Fibroblast of skin of right biceps (primary cell): ENCODE measurements around the gene CCN2.
"Not testable (repeated sequence)": the region's sequence is repeated elsewhere in the genome, so short reads cannot be mapped to it uniquely, and the experiment has no call there.

Experiments used
- DNase-seq: peaks from one replicate; pipeline ENCODE4 v3.0.0-alpha.2; 2013

Gene CCN2

DNA sequence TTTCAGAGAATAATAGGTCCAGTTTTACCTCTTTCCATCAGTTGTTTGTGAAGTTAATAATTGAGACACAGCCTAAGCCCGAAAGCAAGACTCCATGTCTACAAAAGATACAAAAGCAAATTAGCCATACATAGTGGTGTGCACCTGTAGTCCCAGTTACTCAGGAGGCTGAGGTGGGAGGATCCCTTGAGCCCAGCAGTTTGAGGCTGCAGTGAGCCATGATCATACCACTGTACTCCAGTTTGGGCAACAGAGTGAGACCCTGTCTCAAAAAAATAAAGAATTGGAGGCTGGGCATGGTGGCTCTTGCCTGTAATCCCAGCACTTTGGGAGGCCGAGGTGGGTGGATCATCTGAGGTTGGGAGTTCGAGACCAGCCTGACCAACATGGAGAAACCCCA lies 42.4 kb downstream of the CCN2 start:
- DNase-seq = not testable (repeated sequence)

DNA sequence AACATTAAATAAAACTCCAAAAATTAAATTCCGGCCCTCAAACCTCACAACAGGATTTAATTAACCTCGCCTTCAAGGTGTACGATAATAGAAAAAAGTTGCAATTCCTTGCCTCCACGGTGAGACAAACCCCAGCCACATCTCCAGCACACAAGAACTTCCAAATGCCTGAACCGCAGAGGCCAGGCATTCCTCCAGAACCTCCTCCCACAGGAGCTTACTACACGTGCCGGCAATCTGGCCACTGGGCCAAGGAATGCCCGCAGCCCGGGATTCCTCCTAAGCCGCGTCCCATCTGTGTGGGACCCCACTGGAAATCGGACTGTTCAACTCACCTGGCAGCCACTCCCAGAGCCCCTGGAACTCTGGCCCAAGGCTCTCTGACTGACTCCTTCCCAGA lies 47.4 kb downstream of the CCN2 start:
- DNase-seq = not testable (repeated sequence)

DNA sequence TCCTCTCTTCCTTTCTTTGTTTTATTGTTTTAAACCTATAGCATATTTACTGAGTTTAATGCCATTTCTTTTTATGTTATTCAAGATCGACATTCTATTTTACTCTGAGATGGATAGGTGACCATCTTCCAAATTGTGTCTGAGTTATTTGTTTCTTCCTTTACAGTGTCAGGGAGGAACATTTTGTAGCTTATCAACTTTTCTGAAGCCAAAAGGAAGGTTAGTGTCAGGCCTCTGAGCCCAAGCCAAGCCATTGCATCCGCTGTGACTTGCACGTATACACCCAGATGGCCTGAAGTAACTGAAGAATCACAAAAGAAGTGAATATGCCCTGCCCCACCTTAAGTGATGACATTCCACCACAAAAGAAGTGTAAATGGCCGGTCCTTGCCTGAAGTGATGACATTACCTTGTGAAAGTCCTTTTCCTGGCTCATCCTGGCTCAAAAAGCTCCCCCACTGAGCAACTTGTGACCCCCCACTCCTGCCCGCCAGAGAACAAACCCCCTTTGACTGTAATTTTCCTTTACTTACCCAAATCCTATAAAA lies 49.8 kb downstream of the CCN2 start:
- not testable (repeated sequence) for DNase-seq

DNA sequence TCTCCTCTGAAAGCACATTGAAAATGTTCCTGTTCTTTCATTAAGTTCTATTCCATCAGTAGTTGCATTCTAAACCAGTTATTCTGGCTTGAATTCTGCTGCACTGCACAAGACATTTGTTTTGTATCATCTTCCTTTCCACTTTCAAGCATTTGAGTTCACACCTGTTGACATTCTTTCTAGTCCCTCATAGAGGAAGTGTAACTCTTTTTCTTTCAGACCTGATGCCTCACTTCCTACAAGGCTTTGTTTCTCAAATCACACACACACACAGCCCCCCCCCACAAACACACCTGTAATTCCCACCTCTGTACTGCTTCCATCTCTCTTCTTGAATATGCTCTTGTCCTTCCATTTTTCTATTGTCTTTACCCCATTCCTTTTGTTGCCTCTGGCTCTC lies 50.9 kb downstream of the CCN2 start:
- DNase-seq = no peak

DNA sequence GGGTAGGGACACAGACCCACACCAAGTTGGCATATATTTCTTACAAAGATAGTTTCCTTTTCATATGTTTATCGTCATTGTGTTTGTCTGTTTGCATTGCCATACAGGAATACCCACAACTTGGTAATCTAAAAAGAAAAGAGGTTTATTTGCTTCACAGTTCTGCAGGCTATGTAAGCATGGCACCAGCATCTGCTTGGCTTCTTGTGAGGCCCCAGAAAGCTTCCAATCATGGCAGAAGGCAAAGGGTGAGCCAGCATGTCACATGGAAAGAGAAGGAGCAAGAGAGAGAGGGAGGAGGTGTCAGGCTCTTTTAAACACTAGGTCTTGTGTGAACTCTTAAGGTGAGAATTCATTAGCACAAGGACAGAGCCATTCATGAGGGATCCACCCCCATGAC lies 52.5 kb downstream of the CCN2 start:
- no peak for DNase-seq
